Adrenal gland (tissue), 5 donors: ENCODE results near the gene GRIN1.

Source experiments
- POLR2A ChIP-seq, 2 donors: fragments of 450-650 bp; IDR thresholded peaks; one replicate each; pipeline ENCODE4 v1.6.1; 2017; ENCODE audit warnings: antibody characterized with exemption in 2 of 2, mild to moderate bottlenecking in 2 of 2, moderate library complexity in 1 of 2
- TF ChIP-seq, protein P1 (sequence below), 6 experiments: fragments of 450-650 bp in 4 of 6; fragments of 200-600 bp in 2 of 6; sonication (generic) in 1 of 6; IDR thresholded peaks; 1 replicate in 5 of 6; 2 replicates in 1 of 6; pipeline versions ENCODE4 v1.5.1 to v1.8.0; 2016 to 2021; ENCODE audit warnings: antibody characterized with exemption in 6 of 6, mild to moderate bottlenecking in 2 of 6, moderate library complexity in 1 of 6
- donor health status: DM: no; HTN: no; CAD: no.

GRCh38 chr9:137216188-137216965, 77.4 kb downstream of the GRIN1 start:
- TF ChIP-seq POLR2A (IDR thresholded peaks at IDR 0.05), result no peak
- TF ChIP-seq, protein P1, sequence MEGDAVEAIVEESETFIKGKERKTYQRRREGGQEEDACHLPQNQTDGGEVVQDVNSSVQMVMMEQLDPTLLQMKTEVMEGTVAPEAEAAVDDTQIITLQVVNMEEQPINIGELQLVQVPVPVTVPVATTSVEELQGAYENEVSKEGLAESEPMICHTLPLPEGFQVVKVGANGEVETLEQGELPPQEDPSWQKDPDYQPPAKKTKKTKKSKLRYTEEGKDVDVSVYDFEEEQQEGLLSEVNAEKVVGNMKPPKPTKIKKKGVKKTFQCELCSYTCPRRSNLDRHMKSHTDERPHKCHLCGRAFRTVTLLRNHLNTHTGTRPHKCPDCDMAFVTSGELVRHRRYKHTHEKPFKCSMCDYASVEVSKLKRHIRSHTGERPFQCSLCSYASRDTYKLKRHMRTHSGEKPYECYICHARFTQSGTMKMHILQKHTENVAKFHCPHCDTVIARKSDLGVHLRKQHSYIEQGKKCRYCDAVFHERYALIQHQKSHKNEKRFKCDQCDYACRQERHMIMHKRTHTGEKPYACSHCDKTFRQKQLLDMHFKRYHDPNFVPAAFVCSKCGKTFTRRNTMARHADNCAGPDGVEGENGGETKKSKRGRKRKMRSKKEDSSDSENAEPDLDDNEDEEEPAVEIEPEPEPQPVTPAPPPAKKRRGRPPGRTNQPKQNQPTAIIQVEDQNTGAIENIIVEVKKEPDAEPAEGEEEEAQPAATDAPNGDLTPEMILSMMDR (IDR thresholded peaks at IDR 0.05), result no peak
